HL-60/S4 treated with phorbol 12-myristate 13-acetate at 8.2 ng/mL for 4 days and 3 days (cell line): Measurements from ENCODE around the gene CARD11.
"Not testable (repeated sequence)": the region's sequence is repeated elsewhere in the genome, so short reads cannot be mapped to it uniquely, and the experiment has no call there.

ENCODE experiments used
- in situ Hi-C: fragments of 300-500 bp; cut with MboI; formaldehyde crosslinking; loops from 2 replicates; pipeline ENCODE4 v1.15.0; 2022; ENCODE audit warnings: low sequenced_read_pairs

Gene CARD11

DNA sequence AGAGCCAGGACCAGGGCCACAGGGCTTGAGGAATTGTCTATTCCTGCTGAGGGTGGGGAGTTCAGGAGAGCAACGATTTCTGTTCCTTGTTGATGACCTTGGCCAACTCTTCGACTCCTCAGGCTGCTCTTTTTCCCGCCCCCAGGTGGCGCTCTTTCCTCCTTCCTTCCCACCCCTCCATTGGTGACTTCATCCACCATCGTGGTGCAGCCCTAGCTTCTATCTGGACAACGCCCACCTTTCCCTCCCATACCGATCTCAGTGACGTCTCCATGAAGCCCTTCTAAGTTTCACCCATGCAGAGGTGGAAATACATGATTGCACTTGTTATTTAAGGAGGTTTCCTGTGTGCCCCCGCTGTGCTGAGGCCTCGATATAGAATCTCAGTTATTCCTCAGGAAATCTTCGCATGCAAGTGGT is 22.1 kb upstream of the CARD11 start:
- in situ Hi-C loops = no loop called here

DNA sequence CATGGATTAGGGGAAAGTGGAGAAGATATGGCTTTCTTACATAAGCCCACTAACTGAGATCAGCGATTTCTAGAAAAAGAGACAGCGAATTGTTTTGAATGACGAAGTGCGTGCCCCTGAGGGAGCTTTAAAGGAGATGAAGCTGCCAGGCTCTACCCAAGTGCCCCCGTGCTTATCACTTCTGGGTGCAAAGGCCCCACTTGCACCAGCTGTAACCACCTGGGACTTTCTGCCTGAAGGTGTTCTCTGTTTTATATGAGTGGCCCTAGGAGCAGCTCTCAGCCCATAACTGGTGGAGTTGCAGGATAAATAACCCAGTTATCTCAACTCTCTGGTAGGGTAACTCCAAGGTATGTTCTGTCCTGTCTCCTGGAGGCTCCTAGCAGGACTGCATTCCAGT is 20.4 kb upstream of the CARD11 start:
- in situ Hi-C loops = no loop called here

DNA sequence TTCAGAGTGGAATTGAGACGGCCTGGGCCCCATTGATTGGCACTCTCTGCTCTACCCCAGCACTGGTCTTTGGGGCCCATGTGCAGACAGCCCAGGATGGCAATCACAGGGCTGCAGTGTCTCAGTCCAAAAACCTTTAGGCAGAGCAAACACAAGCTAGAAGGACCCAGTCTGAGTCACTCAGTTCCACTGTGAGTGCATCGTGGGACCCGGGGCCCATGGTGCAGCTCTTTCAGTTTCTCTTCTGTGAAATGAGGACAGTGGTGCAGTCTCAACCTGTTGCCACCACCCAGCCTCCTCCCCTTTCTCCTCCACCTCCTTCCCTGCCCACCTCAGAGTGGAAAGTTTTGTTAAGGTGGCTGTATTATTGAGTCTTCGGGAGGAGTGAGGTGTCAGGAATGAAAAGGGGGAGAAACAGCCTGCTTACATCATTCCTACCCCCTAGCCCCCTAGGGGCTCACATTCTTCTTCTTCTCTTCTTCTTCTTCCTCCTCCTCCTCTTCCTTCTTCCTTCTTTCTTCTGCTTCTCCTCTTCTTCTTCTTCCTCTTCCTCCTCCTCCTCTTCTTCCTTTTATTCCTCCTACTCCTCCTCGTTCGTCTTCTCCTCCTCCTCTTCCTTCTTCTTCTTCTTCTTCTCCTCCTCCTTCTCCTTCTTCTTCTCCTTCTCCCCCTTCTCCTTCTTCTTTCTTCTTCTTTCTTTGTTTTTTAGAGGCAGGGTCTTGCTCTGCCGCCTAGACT is 19.5 kb upstream of the CARD11 start:
- in situ Hi-C loops = no loop called here

DNA sequence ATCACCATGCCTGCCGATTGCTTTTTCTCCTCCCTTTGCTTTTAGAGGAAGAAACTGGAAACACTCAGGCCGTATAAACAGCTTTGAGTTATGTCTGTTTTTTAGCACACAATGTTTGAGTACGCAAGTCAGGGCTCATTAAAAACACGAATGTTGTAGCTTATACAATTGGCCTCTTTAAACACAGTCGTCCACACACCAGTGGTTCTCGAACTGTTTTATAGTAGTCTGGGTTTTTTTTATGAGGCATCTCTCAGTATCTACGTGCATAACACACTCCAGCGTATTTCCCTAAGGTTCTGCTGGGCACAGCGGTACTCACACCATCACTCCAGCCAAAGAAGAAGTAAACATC is 13.4 kb upstream of the CARD11 start:
- in situ Hi-C loops = no loop called here

DNA sequence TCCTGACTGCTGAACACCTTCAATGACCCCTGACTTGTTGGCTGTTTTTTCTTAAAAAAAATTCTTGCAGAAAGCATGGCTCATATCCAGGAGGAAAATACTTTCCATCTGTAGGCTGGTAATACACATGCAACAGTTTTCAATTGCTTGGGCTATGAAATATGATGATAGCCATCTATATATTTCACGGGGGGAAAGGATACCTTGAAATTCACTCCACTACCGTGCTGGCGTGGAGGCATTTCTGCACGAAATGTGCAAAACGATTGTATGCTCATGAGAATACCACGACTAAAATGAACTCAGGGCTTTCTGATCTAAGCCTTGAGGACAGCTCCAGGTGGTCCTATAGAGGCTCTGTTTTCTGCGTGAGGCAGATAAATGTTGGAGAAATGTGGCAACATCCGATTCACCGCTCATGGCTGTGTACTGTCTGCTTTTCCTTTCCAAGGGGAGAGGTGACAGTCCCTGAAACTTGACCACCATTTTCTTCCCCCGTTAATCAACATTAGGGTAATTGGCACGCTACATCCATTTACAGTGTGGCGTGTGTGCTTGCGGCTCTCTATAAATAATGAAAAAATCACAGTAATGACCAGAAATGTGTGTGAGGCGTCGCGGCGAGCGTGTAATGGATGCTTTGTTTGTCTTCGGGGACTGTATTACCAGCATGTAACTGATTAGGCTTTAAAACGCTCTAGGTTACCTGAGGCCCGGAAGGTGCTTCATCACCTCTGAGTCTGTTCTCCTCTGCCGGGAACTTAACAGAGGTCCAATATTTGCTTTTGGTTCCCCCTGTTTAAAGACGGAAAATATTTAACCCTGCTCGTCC is 12.8 kb upstream of the CARD11 start:
- in situ Hi-C loops = no loop called here

DNA sequence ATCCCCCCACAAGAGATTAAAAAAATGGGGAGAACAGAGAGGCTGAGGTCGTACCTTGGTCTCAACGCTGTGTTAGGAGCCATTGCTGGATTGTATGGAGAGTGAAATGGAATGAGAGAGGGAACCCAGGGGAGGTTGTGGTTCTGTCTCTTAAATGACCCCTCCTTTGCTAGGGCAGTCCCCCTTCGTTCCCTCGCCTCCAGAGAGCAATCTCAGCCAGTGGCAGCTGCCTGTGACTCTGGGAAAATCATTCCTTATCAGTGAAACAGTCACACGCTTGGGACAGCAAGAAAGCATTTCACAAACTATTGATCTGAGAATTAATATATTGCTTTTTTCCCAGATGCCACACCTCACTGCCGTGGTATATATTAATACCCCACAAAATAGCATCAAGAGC is 12.0 kb upstream of the CARD11 start:
- in situ Hi-C loops = no loop called here

DNA sequence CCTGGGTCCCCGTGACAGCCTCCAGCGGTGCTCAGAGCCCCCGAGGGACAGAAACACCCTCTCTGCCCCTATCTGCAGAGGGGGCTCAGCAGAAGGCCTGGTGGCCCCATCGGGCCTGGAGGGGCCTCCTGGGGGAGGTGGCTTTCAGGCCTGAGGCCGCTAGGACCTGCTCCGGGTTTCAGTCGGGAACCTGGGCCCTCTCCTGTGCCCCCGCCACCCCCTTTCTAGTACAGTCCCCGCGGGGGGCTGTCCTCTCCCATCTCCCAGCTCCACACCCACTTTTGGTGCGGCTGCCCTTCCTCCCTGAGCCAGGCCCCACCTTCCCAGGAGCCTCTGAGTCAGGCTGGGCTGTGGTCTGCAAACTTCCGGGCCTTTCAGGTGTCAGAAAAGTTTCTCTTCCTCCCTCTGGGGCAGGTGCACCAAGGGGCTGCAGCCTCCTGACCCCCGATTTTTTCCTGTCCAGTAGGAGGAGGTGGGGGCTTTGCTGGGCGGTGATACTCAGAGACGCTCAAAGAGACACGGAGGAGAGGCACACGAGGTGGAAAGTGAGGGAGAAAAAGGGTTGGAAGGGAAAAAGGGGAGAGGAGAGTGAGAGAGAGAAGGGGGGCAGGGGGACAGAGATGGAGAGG is 692 bp downstream of the CARD11 start:
- in situ Hi-C loops = no loop called here

DNA sequence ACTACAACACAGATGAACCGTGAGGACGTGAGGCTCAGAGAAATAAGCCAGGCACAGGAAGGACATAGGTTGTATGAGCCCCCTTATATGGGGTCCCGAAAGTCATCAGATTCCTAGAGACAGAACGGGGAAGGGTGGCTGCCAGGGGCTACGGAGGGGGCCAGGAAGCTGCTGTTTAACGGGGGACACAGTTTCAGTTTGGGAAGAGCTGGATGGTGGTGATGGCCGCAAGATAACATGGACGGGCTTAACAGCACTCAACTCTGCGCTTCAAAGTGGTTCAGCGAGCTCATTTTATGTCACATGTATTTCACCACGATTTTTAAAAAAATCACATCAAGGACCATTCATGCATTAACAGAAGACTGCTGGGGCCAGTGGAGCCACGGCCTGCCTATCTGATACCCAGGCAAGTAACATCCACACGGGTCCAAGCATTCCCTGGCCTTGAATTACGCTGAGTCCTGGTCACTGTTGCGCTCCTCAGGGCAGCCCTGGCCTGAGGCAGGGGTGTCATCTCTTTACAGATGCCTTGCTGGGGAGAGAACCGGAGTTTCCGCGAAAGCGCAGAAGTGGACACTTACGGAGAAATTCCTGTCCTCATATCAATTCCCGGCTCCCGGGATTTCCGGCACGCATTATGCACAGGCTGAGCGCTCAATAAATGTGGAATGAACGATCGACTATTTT is 1.5 kb downstream of the CARD11 start:
- in situ Hi-C loops = no loop called here

DNA sequence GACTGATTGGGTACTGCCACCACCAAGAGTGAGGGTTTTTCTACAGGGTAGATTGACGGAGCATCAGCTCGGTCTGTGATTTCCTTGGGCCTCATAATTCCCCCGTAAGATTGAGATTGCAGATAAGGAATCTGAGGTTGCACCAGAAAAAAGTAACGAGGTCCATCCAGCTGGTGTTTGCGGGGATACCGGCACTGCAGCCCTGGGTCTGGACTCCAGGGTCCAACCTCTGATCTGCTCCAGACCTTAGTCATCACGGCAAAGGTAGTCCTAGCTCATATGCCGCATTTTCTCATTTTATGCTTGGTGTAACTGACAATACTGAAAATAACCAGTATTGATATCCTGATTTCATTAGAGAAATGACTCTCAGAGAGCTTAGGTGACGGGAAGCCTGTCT is 3.9 kb downstream of the CARD11 start:
- in situ Hi-C loops = no loop called here

DNA sequence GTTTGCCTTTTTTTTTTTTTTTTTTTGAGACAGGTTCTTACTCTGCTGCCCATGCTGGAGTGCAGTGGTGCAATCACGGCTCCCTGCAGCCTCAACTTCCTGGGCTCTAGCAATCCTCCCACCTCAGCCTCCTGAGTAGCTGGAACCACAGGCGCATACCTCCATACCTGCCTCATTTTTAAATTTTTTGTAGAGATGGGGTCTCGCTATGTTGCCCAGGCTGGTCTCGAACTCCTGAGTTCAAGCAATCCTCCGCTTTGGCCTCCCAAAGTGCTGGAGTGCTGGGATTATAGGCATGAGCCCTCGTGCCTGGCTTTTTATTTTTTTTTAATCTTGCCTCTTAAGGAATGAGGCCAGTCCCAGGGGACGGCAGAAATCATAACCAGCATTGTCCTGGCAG is 5.7 kb downstream of the CARD11 start:
- in situ Hi-C loops = not testable (repeated sequence)

DNA sequence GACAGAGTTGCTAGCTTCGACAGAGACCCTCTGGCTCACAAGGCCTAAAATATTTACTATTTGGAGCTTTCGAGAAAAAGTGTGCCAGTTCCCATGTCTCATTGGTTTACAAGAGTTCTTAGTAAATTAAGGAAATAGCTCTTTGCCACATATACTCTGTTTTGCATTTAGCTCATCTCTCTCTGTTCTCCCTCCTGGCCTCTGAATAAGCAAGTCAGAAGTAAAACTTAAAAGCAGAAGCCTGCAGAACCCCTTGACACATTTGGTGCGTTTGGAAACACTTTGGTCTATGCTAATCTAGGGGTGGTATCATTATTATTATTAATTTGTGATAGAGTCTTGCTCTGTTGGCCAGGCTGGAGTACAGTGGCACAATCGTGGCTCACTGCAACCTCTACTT is 6.4 kb downstream of the CARD11 start:
- in situ Hi-C loops = no loop called here

DNA sequence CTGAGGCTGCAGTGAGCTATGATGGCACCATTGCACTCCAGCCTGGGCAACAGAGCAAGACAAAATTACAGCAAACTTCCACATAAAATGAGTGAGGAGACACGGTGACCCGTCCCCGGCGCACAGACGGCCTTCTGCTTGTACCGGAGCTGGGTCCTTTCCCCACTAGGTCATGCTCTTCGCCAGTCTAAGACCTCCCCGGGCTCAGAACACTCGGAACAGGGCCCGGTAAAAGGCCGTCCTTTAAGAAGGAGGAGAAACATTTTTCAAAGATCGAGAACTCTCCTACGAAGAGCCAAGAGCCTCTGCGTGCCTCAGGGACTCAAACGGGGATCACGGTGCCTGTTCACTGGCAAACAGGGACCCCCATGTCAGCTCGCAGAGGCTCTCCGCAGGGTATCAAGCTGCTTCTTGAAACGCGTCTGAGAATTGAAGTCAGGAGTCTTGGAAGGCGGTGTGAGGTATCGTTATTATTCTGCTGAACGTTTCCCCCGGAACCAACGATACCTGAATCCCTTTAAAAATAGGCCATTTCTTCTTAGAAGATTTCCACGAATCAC is 9.0 kb downstream of the CARD11 start:
- in situ Hi-C loops = no loop called here

DNA sequence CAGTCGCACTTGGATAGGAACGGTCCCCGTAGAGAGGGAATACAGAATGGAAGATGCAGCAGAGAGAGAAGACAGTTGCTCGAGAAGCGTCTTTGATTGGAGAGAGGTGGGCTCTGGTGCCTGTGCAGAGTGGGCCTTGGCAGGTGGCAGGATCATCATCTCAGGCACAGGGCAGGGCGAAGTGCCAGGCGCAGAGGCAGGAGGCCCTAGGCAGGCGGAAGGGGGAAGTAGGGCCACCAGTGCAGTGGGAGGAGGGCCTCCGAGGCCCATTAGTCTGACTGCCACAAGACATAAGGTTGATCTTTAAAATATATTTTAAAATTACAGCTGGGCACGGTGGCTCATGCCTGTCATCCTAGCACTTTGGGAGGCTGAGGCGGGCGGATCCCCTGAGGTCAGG is 10.1 kb downstream of the CARD11 start:
- in situ Hi-C loops = no loop called here

DNA sequence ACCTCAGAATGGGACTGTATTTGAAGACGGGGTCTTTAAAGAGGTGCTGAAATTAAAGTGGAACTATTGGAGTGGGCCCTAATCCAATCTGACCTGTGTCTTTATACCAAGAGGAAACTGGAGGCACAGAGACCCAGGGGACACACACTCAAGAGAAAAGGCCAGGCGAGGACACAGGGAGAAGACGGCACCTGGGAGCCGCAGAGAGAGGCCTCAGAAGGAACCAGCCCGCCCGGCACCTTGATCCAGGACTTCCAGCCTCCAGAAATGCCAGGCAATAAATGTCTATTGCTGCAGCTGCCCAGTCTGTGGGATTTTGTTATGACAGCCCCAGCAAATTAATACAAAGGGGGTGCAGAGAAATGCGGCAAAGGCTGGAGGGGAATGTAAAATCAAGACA is 10.5 kb downstream of the CARD11 start:
- in situ Hi-C loops = no loop called here

DNA sequence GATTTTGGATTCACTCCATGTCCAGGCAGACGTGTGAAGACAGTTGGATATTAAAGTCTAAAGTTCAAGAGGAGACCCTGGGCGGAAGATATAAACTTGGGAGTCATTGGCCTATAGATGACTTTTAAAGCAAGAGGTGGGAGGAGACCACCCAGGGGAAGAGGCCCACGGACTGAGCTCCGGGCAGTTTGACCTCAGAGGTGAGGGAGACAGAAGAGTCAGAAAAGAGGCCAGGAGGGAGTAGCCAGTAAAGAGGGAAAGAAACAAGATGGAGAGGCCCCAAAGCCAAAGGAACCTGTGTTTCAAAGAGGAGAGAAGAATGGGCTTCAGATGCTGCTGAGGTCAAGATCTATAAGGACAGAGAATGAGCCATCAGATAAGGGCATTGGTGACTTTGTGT is 11.4 kb downstream of the CARD11 start:
- in situ Hi-C loops = no loop called here

DNA sequence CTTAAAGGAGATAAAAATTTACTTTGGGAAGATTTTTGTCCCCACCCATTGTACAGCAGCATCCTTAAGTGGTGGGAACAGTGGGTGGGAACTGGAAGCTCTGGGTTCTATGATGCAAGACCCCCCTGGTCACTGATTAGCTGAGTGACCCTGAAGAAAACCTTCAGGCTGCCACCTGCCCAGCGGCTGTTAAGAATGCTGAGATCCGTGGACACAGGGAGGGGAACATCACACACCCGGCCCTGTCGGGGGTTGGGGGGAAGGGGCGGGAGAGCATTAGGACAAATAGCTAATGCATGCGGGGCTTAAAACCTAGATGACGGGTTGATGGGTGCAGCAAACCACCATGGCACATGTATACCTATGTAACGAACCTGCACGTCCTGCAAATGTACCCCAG is 14.5 kb downstream of the CARD11 start:
- in situ Hi-C loops = no loop called here

DNA sequence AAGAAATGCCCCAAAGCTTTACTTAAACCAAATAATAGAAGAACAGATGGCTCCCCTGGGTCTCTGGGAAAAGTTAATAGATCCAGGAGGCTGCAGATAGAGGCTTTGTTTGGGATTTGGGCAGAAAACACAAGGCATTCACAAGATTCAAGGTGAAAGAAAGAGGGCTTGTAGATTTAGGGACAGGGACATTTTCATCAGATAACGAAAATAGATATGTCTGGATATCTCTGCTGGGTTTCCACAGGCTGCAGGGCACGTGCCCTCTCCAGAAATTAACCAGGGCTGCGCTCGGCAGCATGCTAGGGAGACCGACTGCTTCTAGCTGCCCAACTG is 14.9 kb downstream of the CARD11 start:
- in situ Hi-C loops = no loop called here

DNA sequence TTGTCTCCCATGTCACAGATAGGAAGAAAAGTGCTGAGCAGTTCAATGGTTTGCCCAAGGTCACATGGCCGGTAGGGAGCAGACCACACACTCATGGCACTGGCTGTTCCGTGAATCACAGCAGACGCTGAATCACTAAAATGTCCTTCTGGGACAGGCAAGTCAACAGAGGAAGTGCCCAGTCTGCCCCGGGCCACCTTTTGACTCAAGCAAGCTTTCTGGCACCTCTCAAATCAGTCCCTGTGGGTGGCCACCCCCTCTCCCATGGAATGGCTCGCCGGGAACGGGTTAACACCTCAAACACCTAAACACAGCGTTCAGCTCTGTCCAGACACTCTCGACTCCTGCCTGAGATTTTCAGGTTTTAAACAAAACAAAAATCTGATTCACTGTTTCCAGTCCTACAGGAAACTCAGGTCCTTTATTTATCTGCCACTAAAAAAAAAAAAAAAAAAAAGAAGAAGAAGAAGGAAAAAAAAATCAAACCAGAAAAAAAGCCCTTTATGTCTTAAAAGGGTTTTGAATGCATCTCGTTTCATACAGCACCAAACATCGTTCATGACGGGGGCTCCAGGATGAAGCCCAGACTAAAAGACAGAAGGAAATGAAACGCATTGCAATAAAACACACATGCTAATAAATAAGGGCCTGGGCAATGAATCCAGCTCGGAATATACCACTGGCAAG is 15.5 kb downstream of the CARD11 start:
- in situ Hi-C loops = no loop called here

DNA sequence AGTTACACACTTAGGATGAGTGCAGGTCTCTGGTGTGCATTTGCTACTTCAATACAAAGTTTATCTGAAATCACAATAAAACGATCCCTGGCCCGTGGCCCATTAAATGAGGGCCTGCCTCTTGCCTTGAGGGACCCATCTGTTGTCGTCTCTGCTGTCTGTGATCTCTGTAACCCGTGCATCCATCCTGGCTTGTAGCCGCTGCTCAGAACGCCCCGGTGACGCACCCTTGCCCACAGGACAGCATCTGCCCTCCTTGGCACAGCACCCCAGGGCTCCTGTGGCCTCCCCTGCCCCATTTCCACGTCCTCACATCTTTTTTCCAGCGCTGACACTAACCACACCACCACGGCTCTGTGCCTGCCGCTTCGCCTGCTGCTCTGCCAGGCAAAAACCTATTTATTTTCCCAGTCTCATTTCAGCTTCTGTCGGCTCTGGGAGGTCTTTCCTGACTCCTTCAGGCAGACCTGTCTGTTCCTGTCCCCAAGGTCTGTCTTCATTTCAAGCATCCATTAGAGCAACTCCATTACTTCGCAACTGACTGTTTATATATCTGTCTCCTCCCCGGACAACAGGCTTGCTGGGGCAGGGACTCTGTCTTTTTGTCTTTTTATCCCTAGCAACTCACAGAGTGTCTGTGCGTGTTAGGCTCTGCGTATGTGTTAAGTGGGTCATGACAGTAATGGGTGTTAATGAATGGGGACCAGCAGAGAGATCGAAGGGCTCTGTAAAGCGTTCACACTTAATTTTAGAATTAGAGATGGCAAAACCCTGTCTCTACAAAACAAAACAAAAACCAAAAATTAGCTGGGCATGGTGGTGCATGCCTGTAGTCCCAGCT is 16.4 kb downstream of the CARD11 start:
- in situ Hi-C loops = no loop called here

DNA sequence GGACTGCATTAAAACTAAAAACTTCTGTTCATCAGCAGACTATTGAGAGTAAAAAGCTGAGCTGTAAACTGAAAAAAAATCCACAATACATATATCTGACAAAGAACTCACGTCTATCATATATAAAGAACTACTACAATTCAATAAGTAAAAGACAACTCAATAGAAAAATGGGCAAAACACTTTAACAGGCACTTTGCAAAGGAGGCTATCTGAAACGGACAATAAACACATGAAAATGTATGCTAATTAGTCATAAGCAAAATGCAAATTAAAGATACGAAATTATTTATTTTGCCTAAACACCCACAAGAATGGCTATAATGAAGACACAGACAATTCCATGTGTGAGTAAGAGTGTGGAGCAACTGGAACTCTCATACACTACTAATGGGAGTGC is 18.1 kb downstream of the CARD11 start:
- in situ Hi-C loops = no loop called here
